ENCODE measurements around the gene MTRF1.
"Not testable (repeated sequence)": the region's sequence is repeated elsewhere in the genome, so short reads cannot be mapped to it uniquely, and the experiment has no call there.

The MTRF1 gene

DNA sequence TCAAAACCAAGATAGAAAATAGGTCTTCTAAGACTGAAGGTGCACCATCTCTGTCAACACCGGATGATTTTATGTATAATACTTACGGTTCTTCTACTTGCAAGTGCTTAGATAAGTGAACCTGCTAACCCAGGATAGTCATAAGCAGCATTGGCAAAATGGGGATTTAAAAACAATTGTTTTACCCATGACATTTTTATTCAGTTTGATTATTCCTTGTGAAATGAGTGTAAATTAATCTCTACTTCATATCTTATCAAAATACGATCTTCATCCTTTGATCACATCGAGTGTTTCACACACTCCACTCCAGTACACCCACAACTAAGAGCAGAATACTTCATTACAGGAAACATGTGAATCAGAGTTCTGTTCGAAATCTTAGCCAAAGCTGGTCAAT is 23.0 kb upstream of the MTRF1 start:
- in situ Hi-C loops (cut with HindIII; ENCODE audit: low pct_ligation_motif_present, low sequenced_read_pairs) = no loop called here

DNA sequence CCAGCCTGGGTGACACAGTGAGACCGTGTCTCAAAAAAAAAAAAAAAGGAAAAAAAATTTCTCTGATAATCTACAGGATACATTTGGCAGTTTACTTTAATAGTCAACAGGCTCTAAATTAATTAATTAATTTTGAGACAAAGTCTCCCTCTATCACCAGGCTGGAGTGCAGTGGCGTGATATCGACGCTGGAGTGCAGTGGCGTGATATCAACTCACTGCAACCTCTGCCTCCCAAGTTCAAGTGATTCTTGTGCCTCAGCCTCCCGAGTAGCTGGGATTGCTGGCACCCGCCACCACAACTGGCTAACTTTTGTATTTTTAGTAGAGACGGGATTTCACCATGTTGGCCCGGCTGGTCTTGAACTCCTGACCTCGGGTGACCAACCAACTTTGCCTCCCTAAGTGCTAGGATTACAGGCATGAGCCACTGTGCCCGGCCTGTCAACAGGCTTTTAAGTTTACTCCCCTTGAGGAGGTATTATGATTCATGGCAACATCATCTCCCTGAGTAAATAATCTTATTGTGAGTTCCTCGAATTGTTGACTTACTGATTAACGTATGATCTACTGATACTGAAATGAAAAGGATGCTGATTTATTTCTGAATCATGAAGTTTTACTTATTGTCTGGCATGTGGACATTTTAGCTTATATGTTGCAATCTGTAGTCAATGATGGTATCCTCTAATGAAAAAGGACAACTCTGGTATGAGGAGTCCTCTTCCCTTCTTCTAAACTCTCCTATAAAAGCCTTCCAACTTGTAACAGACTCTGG is 21.3 kb upstream of the MTRF1 start:
- Histone ChIP-seq H3K27ac (peak overlapping the region; percentile 63), H3K27me3 (replicated peaks) (no peaks in the 10 kb centered on the region), H3K4me3 (ENCODE audit: low read depth, low read length) (no peak overlapping the region), H3K36me3 (replicated peaks) (no peaks in the 10 kb centered on the region)
- TF ChIP-seq, protein P1, sequence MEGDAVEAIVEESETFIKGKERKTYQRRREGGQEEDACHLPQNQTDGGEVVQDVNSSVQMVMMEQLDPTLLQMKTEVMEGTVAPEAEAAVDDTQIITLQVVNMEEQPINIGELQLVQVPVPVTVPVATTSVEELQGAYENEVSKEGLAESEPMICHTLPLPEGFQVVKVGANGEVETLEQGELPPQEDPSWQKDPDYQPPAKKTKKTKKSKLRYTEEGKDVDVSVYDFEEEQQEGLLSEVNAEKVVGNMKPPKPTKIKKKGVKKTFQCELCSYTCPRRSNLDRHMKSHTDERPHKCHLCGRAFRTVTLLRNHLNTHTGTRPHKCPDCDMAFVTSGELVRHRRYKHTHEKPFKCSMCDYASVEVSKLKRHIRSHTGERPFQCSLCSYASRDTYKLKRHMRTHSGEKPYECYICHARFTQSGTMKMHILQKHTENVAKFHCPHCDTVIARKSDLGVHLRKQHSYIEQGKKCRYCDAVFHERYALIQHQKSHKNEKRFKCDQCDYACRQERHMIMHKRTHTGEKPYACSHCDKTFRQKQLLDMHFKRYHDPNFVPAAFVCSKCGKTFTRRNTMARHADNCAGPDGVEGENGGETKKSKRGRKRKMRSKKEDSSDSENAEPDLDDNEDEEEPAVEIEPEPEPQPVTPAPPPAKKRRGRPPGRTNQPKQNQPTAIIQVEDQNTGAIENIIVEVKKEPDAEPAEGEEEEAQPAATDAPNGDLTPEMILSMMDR (IDR thresholded peaks at IDR 0.05; ENCODE audit: low read depth, low read length, missing control alignments) = no peak
- peak; percentile 75 for DNase-seq
- in situ Hi-C loops (cut with HindIII; ENCODE audit: low pct_ligation_motif_present, low sequenced_read_pairs) = no loop called here

More for the DNA sequence above, 23.0 kb upstream of the MTRF1 start:
- Histone ChIP-seq H3K27ac (no peak overlapping the region), H3K4me3 (ENCODE audit: low read depth, low read length) (no peak overlapping the region), H3K36me3 (replicated peaks) (no peaks in the 10 kb centered on the region), H3K27me3 (replicated peaks) (no peaks in the 10 kb centered on the region)
- TF ChIP-seq, protein P1 (IDR thresholded peaks at IDR 0.05; ENCODE audit: low read depth, low read length, missing control alignments) = no peak
- DNase-seq = no peak

DNA sequence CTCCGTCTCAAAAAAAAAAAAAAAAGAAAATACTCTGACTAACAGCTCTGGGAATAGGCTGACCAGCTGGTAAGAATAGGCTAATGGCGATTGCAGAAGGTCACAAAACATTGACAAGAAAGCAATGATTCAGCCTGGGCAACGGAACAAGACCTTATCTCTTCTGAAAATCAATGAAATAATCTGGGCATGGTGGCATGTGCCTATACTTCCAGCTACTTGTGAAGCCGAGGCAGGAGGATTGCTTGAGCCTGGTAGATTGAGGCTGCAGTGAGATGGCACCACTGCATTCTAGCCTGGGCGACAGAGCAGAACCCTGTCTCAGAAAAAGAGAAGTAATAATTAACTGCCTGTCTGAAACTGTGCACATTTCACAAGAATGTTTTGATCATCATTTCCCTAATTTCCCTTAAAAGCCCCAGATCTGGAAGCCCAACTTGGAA is 18.8 kb upstream of the MTRF1 start:
- H3K27me3 ChIP-seq (replicated peaks) = no peaks in the 10 kb centered on the region
- TF ChIP-seq, protein P1 (IDR thresholded peaks at IDR 0.05; ENCODE audit: low read depth, low read length, missing control alignments) = no peak

DNA sequence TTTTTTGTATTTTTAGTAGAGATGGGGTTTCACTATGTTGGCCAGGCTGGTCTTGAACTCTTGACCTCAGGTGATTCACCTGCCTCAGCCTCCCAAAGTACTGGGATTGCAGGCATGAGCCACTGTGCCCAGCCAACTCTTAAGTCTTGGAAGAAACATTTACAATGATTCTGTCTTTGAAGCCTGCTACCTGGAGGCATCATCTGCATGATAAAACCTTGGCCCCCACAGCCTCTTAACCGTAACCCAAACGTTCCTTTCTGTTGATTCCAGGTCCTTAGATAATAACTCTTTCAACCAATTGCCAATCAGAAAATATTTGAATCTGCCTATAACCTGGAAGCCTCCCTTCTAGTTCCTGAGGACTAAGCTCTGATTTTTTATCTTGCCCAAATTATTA is 15.8 kb upstream of the MTRF1 start:
- in situ Hi-C loops (cut with HindIII; ENCODE audit: low pct_ligation_motif_present, low sequenced_read_pairs); DNase-seq; H3K27ac ChIP-seq; H3K36me3 ChIP-seq (replicated peaks); H3K4me3 ChIP-seq (ENCODE audit: low read depth, low read length); H3K27me3 ChIP-seq (replicated peaks): not testable (repeated sequence)

More for the DNA sequence above, 18.8 kb upstream of the MTRF1 start:
- no peak for DNase-seq
- in situ Hi-C loops (cut with HindIII; ENCODE audit: low pct_ligation_motif_present, low sequenced_read_pairs) = no loop called here
- Histone ChIP-seq H3K27ac (no peak overlapping the region), H3K36me3 (replicated peaks) (no peaks in the 10 kb centered on the region), H3K4me3 (ENCODE audit: low read depth, low read length) (no peak overlapping the region)

DNA sequence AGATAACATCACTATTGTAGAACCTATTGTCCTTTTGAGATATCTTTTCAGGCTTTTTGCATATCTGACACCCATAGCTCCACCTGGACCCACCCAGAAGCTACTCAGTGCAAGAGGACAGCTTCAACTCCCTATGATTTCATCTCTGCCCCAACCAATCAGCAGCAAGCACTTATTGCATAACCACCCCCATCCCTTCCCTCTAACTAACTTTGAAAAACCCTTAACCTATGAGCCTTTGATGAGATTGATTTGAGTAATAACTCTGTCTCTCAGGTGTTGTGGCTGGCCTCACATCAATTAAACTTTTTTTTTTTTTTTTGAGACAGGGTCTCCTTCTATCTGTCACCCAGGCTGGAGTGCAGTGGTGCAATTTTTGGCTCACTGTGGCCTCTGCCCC is 13.4 kb upstream of the MTRF1 start:
- in situ Hi-C loops (cut with HindIII; ENCODE audit: low pct_ligation_motif_present, low sequenced_read_pairs) = no loop called here
- Histone ChIP-seq H3K36me3 (replicated peaks) (no peaks in the 10 kb centered on the region), H3K27me3 (replicated peaks) (no peaks in the 10 kb centered on the region), H3K27ac (no peak overlapping the region), H3K4me3 (ENCODE audit: low read depth, low read length) (no peak overlapping the region)
- no peak for DNase-seq
- TF ChIP-seq, protein P1 (IDR thresholded peaks at IDR 0.05; ENCODE audit: low read depth, low read length, missing control alignments) = no peak

DNA sequence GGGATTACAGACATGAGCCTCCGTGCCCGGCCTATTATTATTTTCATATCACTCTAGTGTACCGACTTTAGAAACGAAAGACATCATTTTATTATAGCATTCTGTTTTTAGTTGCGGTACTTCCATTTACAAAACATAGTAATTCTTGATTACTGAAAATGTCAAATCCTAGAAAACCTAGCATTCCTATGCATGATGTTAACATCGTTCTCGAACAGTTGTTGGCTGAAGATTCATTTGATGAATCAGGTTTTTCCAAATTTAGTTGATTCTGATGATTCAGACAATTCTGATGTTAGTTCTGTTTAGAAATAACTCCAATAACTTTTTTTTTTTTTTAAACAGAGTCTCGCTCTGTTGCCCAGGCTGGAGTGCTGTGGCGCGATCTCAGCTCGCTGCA is 11.5 kb upstream of the MTRF1 start:
- DNase-seq = no peak
- in situ Hi-C loops (cut with HindIII; ENCODE audit: low pct_ligation_motif_present, low sequenced_read_pairs) = no loop called here
- TF ChIP-seq, protein P1 (IDR thresholded peaks at IDR 0.05; ENCODE audit: low read depth, low read length, missing control alignments) = no peak
- no peaks in the 10 kb centered on the region for H3K27me3 ChIP-seq (replicated peaks)
- no peak overlapping the region for H3K27ac ChIP-seq
- H3K4me3 ChIP-seq (ENCODE audit: low read depth, low read length) = no peak overlapping the region
- no peaks in the 10 kb centered on the region for H3K36me3 ChIP-seq (replicated peaks)

Measured in brain microvascular endothelial cell (primary cell).